ENCODE data around the gene SLCO1C1.
"Not testable (repeated sequence)": the region's sequence is repeated elsewhere in the genome, so short reads cannot be mapped to it uniquely, and the experiment has no call there.

The SLCO1C1 gene

GRCh38 chr12:20695232-20695631 lies at the start of gene SLCO1C1:
SLCO1C1 (plus strand) TSS chr12:20695332; CDS start chr12:20699577, 4,245 bp downstream.
- DNase-seq: no peak

DNA sequence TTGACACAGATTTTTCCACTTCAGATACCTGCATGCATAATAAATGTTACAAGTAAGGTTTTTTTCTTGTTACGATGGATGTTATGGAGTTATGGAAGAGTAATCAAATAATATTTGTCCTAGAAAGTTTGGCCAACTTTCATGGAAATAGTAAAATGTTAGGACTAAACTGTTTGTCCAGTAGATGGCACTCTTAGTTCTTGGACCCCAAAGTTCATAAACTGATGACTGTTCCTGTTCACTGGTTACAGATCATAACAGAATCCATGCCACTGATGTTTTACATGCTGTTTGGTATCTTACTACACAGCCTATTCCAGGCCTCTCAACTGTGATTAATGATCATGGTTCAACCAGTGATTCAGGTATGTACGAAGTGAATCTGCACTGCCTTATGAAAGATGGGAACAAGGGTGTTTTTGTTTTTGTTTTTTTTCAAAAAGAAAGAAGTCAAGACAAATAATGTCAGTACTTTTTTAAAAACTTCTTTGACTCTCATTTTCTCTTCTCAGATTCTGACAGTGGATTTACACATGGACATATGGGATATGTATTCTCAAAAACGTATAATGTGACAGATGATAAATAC lies 48.8 kb upstream of the SLCO1C1 start:
- DNase-seq: no peak

GRCh38 chr12:20653871-20654270 lies 41.3 kb upstream of the SLCO1C1 start:
- no peak for DNase-seq

DNA sequence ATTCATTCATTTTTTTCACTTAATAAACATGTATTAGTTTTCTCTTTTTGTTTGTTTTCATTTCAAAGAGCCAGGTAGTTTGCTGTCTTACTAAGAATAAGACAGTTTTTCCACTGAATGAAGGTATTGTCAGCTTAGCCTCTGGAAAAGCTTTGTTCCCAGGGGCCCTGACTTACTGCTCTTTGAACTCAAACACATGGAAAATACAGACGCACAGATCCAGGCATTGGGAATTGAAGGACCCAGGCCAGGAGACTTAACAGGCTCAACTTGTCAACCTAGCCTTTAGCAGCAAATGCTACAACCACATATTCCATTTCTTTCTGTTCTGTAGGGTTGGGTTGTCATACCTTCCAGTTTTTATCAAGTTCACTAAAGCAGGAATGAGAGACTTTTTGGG lies 38.5 kb upstream of the SLCO1C1 start:
- DNase-seq: no peak

DNA sequence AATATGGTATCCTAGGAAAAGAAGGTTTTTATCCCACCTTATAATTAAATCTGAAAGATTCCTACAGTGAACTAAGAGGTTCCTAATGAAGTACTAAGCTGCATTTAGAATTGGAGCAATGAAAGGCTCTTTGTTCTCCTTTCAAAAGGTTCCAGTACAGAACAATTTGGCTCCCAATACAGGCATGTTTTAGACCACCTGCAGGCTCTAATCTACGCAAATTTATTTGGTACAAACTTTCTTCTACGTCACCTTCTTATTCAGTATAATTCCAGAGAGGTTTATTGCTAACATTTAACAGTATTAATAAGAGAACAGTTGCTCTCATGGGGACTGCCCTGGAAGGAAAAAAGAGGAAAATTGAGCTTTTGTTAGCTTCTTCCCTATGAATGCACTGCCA lies 37.6 kb upstream of the SLCO1C1 start:
- DNase-seq: no peak

DNA sequence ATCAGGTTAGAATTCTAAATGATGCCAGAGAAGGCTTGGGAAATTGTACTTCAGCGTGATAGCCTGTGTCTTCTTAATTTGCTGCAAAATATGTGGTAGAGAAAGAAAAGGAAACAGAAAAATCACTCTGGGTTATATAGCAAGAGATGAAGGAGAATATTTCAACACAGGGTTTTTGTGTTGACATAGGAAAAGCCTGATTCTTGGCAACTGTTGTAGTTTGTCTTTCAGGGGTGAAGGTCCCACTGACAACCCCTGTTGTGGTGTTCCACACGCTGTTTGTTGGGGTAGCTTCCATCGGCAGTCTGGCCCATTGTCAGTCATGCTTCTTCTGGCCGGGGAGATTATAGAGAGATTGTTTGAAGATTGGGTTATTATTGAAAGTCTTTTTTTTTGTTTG lies 13.8 kb upstream of the SLCO1C1 start:
- DNase-seq: no peak

- no peak for DNase-seq
Measured at GRCh38 chr12:20696181-20696905, 1.2 kb downstream of the SLCO1C1 start.

DNA sequence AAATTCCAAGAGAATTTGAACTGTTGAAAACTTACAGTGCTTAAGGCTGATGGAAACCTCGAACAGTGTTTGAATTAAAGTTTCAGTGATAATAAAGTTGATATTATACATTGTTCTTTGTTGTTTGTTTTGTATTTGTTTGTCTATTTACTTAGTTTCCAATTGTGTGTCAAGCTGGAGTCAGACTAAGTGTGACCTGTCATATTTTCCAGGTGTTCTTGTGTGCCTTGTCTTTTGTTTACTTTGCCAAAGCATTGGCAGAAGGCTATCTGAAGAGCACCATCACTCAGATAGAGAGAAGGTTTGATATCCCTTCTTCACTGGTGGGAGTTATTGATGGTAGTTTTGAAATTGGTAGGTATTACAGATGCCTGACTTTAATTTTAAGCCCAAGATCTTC lies 6.0 kb downstream of the SLCO1C1 start:
- no peak for DNase-seq

- no peak for DNase-seq
Measured at GRCh38 chr12:20704860-20705259, 9.7 kb downstream of the SLCO1C1 start.

- DNase-seq: no peak
Measured at GRCh38 chr12:20711846-20712245, 16.7 kb downstream of the SLCO1C1 start.

DNA sequence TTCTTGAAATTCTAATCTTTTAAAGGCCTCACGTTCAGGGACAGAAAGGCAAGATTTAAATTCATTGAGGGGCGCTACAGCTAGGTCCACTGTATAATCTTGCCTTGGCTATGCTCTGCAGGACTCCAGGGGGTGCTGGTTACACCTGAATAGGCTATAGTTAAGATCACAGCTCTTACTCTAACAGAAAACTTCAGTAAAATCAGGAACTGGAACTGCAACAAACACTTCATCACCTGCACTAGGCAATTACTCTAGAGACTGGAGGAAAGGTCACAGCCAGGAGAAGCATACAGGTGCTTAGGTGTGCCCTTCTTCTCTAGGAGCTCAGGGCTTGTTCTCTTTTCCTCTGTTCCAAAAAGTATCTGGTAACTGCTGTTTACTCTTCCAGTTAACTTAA lies 20.9 kb downstream of the SLCO1C1 start:
- no peak for DNase-seq

- no peak for DNase-seq
Measured at GRCh38 chr12:20716985-20717384, 21.9 kb downstream of the SLCO1C1 start.

GRCh38 chr12:20718294-20718693 lies 23.2 kb downstream of the SLCO1C1 start:
- no peak for DNase-seq

- DNase-seq: no peak
Measured at GRCh38 chr12:20722142-20722541, 27.0 kb downstream of the SLCO1C1 start.

DNA sequence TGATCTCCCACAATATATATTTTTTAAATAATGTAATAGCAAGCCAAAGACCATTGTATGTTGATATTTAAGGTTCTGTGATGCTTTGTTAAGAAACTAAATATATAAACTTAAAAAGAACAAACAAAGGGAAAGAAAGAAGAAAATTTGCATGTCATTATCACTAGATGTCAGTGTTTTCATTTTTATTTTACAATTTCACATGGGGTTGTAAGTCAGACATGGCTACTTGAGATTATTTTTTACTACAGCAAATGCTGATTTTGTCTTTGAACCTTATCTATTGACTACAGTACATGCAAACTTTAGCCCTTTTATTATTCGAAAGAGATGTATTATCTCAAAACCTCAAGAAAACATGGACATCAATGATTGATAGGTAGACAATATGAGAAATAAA lies 36.1 kb downstream of the SLCO1C1 start:
- DNase-seq: no peak

- no peak for DNase-seq
Measured at GRCh38 chr12:20740972-20741371, 45.8 kb downstream of the SLCO1C1 start.

- no peak for DNase-seq
Measured at GRCh38 chr12:20748198-20748597, 53.1 kb downstream of the SLCO1C1 start.

- no peak for DNase-seq
Measured at GRCh38 chr12:20751046-20751445, 55.9 kb downstream of the SLCO1C1 start.

GRCh38 chr12:20777420-20777819 lies 82.3 kb downstream of the SLCO1C1 start:
- DNase-seq: no peak

GRCh38 chr12:20778969-20779368 lies 83.8 kb downstream of the SLCO1C1 start:
- no peak for DNase-seq

DNA sequence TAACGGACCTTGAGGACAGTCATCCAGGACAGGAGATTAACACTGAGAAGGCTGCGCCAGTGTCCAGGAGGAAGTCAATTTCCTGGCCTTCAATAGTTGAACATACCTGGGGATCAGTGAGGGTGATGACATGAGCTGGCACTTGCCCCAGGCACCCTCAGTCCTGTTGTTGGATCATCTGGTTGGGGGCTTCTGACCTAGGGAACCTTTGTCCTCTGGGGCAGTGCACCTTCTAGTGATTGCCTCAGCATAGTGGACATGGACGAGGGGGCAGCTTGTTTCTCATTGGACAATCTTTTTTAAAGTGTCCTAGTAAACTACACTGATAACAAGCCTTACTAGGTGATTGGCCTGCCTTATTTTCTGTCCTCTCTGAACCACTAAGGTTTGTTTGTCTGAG lies 84.8 kb downstream of the SLCO1C1 start:
- DNase-seq: not testable (repeated sequence)

DNA sequence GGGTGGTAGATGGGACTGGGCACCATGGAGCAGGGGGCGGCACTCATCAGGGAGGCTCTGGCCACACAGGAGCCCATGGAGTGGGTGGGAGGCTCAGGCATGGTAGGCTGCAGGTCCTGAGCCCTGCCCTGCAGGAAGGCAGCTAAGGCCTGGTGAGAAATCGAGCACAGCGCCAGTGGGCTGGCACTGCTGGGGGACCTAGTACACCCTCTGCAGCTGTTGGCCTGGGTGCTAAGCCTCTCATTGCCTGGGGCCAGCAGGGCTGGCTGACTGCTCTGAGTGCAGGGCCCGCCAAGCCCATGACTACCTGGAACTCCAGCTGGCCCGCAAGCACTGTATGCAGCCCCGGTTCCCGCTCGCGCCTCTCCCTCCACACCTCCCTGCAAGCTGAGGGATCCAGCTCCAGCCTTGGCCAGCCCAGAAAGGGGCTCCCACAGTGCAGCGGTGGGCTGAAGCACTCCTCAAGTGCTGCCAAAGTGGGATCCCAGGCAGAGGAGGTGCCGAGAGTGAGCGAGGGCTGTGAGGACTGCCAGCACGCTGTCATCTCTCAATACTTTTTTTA lies 88.7 kb downstream of the SLCO1C1 start:
- not testable (repeated sequence) for DNase-seq

- DNase-seq: no peak
Measured at GRCh38 chr12:20792971-20793370, 97.8 kb downstream of the SLCO1C1 start.

DNA sequence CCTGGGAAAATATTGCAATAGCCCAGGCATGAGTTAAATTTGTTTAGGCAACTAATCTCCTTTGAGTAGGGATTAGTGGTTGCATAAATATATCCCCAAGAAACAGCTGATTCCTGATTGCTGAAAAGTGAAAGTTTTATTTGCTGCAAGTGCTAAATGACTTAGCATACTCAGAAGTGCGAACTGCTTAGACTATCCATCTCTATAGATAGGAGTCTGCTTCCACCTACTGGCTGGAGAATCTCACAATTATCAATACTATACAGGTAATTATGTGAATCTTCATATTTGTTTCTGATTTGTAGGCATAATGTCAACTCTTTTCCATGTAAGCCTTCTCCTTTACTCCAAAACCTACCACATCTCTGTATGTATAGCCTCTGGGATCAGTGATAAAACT lies 103.4 kb downstream of the SLCO1C1 start:
- DNase-seq: no peak

- no peak for DNase-seq
Measured at GRCh38 chr12:20800160-20800559, 105.0 kb downstream of the SLCO1C1 start.
